ENCODE results near the gene VTCN1. TPM values are rescaled to one million over a fixed set of nuclear protein-coding genes. Genes with fewer than 3 reads are reported as not detected.

The VTCN1 gene
- total RNA-seq, 6 experiments from 2014 or later, result 0.28 to 0.89 (median 0.39) TPM; not detected in 1

DNA sequence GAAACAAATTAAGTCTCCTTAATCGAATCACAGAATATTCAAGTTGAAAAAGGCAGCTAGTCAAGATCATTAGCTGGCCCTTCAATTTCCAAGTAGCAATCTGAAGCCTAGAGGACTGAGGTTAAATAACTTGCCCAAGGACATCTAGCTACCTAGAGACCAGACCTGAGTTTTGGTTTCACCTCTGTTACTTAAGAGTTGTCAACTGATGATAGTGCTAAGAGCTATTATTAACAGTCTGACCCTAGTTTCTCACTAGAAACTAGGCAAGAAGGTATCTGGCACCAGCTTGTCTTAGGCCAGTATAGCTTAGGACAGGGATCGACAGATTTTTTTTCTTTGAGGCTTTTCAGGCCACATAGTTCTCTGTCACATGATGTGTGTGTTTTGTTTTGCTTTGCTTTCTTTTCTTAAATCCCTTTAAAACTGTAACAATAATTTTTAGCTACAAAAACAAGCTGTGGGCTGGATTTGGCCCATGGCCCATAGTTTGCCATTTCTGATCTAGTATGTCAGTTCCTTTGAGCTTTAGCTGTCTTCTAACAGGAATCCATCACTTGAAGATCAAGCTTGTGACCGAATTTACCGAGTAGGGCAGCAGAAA is 112.3 kb downstream of the VTCN1 start:
- Histone ChIP-seq H3K9me3 (no peaks in the 10 kb centered on the region), H3K4me1 (no peaks in the 10 kb centered on the region), H3K4me3 (no peak overlapping the region), H3K27ac (no peak overlapping the region), H3K27me3 (no peaks in the 10 kb centered on the region), H3K36me3 (peaks cover 0 to 3% (median 0%) of the 10 kb centered on the region in 4 donors)
- no peak for ATAC-seq
- 96% methylated on average over 4 of the region's 4 CpGs for WGBS (ENCODE audit: insufficient coverage, low coverage, low lambda C conversion rate, missing lambda C conversion rate)
- TF ChIP-seq, protein P1, sequence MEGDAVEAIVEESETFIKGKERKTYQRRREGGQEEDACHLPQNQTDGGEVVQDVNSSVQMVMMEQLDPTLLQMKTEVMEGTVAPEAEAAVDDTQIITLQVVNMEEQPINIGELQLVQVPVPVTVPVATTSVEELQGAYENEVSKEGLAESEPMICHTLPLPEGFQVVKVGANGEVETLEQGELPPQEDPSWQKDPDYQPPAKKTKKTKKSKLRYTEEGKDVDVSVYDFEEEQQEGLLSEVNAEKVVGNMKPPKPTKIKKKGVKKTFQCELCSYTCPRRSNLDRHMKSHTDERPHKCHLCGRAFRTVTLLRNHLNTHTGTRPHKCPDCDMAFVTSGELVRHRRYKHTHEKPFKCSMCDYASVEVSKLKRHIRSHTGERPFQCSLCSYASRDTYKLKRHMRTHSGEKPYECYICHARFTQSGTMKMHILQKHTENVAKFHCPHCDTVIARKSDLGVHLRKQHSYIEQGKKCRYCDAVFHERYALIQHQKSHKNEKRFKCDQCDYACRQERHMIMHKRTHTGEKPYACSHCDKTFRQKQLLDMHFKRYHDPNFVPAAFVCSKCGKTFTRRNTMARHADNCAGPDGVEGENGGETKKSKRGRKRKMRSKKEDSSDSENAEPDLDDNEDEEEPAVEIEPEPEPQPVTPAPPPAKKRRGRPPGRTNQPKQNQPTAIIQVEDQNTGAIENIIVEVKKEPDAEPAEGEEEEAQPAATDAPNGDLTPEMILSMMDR (IDR thresholded peaks at IDR 0.05), result no peak
- TF ChIP-seq POLR2A (IDR thresholded peaks at IDR 0.05), result no peak
- no peak for DNase-seq
- intact Hi-C loops (cut with DNase I), result no loop called here

DNA sequence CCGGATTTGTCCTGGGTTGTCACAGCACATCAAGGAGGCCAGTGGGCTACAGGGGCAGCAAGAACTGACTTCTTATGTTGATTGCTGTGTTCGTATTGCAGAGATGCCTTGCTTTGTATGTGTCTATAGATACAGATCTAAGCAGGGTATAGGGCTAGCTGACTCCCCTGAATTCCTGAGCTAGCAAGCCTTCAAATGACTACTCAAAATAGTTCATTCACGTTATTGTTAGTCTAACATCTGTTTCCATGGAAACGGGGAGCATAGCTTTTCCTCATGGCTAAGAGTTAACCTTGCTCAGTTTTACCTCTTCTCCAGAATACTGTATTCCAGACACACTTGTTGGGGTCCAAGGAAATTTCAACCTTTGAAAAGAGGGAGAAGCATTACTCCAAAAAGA is 113.3 kb downstream of the VTCN1 start:
- ATAC-seq, result no peak
- Histone ChIP-seq H3K9me3 (no peaks in the 10 kb centered on the region), H3K4me1 (no peaks in the 10 kb centered on the region), H3K27ac (no peak overlapping the region), H3K4me3 (no peak overlapping the region), H3K27me3 (no peaks in the 10 kb centered on the region), H3K36me3 (peaks cover 0 to 3% (median 0%) of the 10 kb centered on the region in 4 donors)
- intact Hi-C loops (cut with DNase I), result no loop called here
- 92% methylated on average over 2 of the region's 4 CpGs for WGBS (ENCODE audit: insufficient coverage, low coverage, low lambda C conversion rate, missing lambda C conversion rate)
- DNase-seq, result no peak
- no peak for TF ChIP-seq POLR2A (IDR thresholded peaks at IDR 0.05)
- TF ChIP-seq, protein P1 (IDR thresholded peaks at IDR 0.05), result no peak

DNA sequence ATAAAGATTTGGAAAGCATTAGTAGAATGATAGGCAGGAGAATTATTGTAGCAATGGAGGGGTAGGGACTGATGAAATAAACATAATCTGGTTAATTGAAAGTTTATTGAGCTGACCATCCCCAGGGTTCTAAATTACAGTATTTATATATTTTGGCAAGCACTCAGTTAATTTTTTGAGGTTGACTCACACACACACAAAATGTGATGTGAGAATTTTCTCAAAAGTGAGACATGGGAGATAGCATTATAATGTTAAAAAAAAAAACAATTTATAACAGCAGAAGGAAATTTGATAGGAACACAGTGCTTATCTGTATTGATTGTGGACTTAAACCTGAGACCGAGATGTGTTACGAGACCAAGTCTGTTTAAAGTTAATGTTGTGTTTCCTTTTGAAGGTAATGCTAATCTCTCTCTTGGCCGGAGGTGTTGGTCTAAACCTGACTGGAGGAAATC is 113.7 kb downstream of the VTCN1 start:
- no peak overlapping the region for H3K27ac ChIP-seq
- no peak for DNase-seq
- no peaks in the 10 kb centered on the region for H3K4me1 ChIP-seq
- peaks cover 0 to 3% (median 0%) of the 10 kb centered on the region in 4 donors for H3K36me3 ChIP-seq
- intact Hi-C loops (cut with DNase I), result no loop called here
- ATAC-seq, result no peak
- no peak overlapping the region for H3K4me3 ChIP-seq
- TF ChIP-seq, protein P1 (IDR thresholded peaks at IDR 0.05), result no peak
- no peak for TF ChIP-seq POLR2A (IDR thresholded peaks at IDR 0.05)
- no peaks in the 10 kb centered on the region for H3K9me3 ChIP-seq
- no peaks in the 10 kb centered on the region for H3K27me3 ChIP-seq
- WGBS (ENCODE audit: insufficient coverage, low coverage, low lambda C conversion rate, missing lambda C conversion rate), result 97% methylated on average over 3 of the region's 3 CpGs

DNA sequence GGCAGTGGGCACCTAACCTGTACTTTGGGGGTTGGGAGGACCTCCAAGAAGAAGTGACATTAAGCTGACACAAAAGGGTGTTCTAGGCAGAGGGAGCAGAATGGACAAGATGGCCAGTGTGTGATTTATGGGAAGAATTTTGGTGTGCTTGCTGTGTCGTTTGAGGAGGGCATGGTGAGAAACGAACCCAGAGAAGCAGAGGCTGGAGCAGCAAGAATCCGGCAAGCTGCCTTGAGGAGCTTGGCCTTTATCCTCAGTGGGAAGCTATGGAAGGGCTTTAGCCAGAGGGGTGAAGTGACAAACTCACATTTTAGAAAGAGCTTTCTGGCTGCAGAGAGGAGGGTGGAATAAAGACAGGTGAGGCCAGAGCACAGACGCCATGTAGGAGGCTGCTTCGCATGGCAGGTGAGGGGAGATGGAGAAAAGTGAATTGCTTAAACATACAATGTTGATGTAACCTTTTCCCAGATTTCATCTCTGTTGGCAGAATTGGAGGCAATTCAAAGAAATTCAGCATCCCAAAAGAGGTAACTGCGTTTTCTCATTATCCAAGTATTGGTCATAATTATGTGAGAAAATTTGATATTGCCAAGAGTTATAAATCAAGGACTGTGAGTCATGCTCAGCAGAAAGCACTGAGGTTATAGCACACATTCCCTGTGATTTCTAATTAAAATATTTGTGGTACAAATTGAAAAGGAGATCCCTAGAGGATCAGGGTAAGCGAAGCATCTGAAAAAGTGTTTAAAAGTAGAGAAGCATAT is 115.7 kb downstream of the VTCN1 start:
- Histone ChIP-seq H3K27me3 (no peaks in the 10 kb centered on the region), H3K27ac (no peak overlapping the region), H3K4me3 (no peak overlapping the region), H3K36me3 (peaks cover 0 to 8% (median under 1%) of the 10 kb centered on the region in 4 donors), H3K4me1 (no peaks in the 10 kb centered on the region), H3K9me3 (no peaks in the 10 kb centered on the region)
- intact Hi-C loops (cut with DNase I), result no loop called here
- no peak for TF ChIP-seq POLR2A (IDR thresholded peaks at IDR 0.05)
- TF ChIP-seq, protein P1 (IDR thresholded peaks at IDR 0.05), result no peak
- DNase-seq, result no peak
- ATAC-seq, result no peak
- 100% methylated on average over 7 of the region's 7 CpGs for WGBS (ENCODE audit: insufficient coverage, low coverage, low lambda C conversion rate, missing lambda C conversion rate)
